ELR (cell line): ENCODE results near the gene SV2B.
"Not testable (repeated sequence)": the region's sequence is repeated elsewhere in the genome, so short reads cannot be mapped to it uniquely, and the experiment has no call there.

Source experiments
- DNase-seq: peaks from one replicate; pipeline ENCODE4 v3.0.0-alpha.2; 2015; ENCODE audit warnings: low read depth

SV2B gene, protein sequence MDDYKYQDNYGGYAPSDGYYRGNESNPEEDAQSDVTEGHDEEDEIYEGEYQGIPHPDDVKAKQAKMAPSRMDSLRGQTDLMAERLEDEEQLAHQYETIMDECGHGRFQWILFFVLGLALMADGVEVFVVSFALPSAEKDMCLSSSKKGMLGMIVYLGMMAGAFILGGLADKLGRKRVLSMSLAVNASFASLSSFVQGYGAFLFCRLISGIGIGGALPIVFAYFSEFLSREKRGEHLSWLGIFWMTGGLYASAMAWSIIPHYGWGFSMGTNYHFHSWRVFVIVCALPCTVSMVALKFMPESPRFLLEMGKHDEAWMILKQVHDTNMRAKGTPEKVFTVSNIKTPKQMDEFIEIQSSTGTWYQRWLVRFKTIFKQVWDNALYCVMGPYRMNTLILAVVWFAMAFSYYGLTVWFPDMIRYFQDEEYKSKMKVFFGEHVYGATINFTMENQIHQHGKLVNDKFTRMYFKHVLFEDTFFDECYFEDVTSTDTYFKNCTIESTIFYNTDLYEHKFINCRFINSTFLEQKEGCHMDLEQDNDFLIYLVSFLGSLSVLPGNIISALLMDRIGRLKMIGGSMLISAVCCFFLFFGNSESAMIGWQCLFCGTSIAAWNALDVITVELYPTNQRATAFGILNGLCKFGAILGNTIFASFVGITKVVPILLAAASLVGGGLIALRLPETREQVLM

DNA sequence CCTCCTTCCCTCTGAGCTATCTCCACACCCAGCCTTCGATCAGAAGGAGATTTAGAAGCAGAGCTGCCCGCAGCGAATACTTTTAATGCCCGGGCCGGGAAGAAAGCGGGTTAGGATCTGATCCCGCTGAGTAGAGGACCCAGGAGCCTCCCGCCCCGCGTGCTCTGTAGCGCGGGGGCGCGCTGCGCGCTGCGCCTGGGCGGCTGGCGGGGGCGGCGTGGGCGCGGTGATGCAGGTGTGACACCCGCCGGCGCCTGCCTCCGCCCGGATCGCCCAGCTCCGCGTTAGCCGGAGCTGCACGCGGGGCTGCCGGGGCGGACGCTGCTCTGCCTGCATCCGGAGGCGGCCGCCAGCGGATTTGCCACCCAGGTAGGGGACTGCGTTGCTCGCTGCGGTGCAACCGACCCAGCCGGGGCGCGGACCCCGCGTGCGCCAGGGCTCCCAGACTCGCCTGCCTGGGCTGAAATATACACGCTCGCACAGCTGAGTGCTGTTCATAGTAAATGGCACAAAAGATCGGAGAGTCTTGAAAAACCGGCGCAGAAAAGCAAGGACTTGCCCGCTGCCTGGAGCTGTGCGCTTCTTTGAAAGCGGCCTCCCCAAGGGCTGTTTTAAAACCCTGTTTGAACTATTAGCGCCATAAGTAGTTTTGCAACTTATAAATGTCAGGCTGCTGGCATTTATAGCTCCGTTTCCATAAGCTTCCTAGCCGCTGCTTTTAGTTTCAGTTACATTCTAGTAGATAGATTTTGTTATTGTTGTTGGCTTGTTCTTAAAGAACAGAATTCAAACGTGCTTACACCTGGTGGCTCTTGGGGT is at the start of gene SV2B:
Gene SV2B (plus strand): TSS at position 263 of the 819 bp plus-strand sequence. CDS start 126,007 bp downstream, outside the sequence.
- DNase-seq: peak; percentile 6

DNA sequence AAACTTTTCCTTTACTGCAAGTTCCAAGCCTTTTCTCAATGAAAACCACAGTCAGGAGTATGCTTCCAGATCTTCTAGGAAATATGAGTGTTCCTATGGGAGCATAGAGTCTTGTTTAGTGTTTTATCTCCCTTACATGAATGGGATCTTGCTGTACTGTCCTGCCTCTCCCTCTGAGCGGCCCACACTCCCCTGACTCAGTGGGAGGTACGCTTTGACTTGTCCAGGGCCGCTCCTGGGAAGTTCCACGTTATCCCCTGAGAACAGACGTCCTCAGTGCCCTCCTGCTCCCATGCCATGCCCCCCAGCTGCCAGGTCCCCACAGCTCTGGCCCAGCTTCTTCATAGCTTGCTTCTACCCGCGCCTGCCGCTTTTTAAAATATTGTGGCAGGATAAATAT is 48.8 kb upstream of the SV2B start:
- no peak for DNase-seq

DNA sequence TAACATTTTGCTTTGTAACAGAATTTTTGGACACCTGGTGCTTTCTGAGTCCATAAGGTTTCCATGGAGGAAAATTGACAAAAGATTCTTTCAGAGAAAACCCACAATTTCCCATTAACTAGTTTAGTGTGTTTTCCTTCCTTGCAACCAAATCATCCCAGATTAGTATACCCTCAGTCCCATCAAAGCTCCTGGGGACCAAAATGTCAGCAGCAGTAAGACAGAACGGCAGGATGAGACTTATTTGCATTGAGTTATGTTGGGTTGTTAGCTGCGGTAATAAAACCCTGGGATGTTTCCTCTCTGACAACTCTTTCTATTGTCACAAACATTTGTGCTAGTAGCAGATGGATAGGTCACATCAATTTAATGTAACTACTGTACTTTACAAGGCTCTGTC is 45.2 kb upstream of the SV2B start:
- DNase-seq: no peak

DNA sequence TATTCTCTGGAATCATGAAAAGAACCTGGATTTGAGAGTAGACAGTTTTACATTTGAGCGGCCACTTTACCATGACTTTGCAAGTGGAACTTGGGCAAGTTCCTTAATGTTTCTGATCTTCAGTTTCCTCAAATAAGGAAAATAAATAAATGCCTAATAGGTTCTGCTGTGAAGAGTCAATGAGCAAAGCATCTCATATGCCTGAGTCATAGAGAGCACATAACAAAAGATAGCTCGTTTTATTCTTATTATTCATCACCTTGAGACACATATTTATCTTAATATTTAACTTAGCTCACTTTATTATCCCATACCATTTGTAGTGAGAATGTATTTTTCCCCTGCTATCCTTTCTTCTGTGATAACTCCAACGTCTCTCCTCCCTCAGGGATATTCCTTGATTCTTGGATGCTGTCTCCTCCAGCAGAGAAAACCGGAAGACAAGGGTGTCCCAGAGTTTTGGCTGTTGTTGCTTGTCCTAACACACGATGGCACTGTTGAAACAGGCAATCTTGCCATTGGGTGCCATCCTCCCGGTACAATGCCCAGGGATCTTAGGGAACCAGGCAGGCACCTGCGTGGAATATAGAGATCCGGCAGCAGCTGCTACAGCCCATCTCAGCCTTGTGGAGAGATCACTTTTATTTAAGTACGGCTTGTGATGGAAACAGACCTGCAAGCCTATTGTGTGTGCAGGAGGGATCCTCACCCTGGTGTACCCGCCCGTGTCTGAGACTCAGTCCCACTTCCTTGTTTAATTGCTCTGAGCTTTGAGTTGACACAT is 44.3 kb upstream of the SV2B start:
- DNase-seq: peak; percentile 73

DNA sequence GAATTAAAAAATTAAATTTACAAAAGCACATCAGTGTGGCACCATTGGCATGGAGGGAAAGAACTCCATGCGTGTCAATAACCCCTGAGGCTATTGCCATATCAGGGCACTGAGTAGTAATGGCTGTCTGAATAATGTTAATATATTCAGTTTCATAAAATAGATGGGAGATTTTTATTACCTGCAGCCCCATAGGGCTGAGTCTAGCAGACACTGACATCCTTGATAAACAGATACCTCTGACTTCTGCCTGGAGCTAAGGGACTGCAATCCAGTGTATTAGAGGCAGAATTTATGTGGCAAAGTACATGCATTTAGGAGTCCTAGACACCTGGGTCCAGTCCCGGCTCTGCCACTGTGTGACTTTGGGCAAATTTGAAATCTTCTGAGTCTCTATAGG is 38.8 kb upstream of the SV2B start:
- no peak for DNase-seq

DNA sequence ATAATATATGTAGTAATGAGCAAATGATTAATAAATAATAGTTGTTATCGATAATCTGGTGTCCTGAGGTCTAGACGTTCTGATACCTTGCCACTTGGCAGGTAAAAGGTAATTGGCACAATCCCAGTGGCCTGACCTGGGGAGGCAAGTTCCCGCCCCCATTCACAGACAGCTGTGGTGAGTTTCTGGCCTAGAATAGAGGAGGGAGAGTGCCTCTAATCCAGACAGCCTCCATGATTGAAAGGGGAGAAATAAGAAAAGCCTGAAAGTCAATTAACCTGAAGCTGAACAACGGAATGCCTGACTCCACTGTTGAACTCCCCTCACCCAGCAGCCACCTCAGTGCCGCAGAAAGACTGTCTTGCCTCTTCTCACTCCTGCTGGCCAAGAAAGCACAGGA is 38.1 kb upstream of the SV2B start:
- no peak for DNase-seq

DNA sequence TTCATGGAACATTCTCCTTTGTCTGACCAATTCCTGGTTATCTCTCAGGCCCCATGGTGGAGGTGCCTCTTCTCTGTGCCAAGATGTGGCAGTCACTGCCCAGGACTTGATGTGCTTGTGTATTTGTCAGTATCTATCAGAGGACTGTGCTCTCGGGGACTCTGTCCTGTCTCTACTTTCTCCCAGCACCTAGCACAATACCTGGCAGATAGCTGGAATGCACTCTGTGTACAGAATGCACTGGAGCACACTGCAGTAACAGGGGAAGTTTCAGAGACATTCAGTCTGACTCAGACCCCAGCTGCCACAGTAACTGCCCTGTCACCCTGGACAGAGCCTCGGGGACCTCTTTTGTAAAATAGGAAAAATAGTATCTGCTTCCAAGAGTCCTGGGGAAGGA is 34.6 kb upstream of the SV2B start:
- no peak for DNase-seq

DNA sequence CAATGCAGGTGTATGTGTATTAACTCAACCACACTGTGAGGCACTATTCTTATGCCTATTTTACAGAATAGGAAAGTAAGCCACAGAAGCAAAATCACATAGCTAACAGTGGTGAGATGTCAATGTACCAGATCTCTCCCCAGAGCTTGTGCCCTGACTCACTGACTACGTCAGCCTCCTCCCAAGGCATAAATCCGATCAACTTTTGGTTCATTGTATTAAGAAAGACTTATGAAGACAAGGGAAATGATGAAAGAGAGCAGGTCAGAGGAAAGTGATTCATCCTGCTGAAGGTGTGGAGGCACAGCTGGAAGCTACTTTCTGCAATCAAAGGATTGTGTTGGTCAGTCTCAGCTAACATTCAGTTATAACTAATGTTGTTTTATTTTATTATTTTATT is 33.0 kb upstream of the SV2B start:
- peak; percentile 72 for DNase-seq

DNA sequence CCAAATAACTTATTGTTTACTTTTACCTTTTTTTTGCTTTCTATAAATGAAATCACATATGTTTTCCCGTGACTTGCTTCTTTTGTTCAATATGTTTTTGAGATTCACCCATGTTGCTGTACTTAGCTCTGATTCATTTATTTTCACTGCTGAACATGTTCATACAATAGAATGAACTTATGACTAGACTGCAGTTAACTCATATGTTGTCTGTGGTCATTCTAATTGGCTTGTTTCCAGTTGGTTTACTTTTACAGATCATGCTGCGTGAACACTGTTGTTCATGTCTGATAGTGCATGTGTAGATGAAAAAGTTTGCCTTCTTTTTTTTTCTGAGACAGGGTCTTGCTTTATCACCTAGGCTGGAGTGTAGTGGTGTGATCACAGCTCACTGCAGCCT is 31.6 kb upstream of the SV2B start:
- DNase-seq: peak; percentile 4

DNA sequence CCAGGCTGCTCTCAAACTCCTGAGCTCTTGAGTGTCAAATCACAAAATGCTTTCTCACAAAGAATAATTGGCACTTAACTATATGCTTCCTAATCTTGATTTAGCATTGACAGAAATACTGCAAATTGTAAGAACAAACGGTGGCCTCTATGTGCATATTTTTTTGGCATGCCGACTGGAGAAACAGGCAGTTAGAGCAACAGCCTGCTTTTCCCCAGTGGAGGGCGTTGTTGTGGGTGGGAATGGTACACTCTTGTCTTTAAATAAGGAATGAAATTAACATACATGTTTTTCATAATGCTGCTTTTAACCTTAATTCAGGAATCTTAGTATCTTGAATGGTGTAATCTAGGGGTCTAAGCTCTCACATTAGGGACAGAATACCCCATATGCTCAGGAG is 31.1 kb upstream of the SV2B start:
- peak; percentile 6 for DNase-seq

DNA sequence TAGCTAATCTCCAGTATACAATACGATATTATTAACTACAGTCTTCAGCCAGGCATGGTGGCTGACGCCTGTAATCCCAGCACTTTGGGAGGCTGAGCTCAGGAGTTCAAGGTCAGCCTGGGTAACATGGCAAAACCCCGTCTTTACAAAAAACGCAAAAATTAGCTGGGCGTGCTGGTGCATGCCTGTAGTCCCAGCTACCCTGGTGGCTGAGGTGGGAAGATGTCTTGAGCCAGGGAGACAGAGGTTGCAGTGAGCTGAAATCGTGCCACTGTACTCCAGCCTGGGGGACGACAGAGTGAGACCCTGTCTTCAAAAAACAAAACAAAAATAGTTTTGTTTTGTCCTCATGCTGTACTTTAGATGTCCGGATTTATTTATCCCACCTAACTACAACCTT is 29.2 kb upstream of the SV2B start:
- DNase-seq: no peak

DNA sequence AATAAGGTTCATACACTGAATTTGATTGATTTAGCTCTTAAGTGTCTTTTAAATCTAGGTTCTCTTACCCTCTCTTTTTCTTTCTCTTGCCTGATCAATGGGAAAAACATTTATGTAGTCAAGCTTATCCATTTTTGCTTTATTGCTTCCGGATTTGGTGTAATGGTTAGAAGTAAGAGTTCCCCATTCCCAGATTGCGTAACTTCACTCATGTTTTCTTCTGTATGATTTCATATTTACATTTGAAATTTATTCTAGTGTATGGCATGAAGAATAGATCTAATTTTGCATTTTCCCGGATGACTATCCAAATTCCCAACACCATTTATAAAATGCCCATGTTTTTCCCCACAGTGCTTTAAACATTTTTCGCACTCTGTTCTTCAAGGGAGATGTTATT is 27.9 kb upstream of the SV2B start:
- DNase-seq: no peak

DNA sequence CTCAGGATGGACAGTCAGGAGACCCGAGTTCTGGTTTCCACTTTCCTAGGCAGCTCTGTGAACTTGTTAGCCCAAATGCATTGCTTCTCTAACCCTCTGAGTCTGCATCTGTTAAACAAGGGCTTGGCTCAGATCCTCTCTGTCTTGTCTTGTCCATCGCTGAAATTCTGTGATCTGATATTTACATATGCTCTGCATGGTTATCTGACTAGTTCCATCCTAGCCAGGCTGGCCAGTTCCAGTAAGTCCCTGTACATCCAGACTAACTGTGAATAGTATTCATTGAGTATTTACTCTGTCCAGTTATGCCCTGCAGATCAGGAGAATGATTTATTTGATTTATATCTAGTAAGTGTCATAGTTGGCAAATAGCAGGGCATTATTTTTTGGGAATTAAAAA is 27.0 kb upstream of the SV2B start:
- DNase-seq: no peak

DNA sequence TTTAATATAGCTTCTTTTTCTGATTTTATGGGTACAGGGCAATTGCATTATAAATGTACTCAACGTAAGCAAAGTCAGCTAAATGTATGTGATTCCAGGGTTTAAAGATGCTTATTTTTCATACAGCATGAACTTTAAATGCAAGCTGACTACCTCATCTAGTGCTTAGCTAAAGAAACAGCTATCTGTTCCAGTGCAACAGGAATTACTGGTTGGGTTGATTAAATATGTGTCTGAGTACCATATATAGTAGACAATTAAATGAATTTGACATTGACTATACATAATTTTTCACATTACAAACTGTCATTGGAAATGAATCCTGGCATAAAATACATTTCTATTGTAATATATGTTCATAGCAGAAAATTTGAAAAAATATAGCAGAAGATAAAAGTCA is 26.3 kb upstream of the SV2B start:
- DNase-seq: no peak

DNA sequence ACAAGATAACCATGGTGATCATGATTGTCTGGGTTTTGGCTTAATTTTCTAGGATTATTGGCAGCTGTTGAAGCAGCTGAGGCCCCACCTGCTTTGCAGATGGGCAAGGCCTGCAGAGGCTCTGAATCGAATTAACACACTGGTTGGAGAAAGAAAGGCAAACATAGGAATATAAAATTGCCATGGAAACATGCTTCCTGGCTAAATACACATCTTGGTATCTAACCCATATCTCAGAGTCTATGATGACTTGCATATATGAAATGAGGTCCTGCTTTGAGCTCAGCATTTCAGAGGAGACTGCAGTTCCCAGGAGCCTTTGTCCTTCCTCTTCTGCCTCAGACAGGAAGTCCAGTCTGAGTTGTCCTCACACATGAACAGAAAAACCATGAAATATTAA is 24.3 kb upstream of the SV2B start:
- DNase-seq: no peak

DNA sequence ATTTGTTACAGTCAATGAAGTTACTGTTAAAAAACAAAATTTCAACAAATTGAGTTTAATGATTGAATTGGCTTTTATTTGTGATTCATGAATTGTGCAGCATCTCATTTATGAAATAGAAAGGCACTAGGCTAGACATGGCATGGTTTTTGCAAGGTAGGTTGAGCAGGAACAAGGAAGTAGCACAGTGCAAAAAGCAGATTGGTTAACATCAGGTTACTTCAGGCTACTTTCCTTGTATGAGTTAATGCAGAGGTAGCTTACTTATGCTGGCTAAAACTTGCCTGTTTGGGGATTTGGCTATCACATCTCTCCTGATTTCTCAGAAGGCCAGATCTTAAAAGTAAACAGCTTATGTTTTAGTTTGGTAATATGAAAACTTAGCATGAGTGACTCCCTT is 23.0 kb upstream of the SV2B start:
- DNase-seq: no peak

DNA sequence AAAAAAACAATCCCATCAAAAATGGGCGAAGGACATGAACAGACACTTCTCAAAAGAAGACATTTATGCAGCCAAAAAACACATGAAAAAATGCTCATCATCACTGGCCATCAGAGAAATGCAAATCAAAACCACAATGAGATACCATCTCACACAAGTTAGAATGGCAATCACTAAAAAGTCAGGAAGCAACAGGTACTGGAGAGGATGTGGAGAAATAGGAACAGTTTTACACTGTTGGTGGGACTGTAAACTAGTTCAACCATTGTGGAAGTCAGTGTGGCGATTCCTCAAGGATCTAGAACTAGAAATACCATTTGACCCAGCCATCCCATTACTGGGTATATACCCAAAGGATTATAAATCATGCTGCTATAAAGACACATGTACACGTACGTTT is 6.2 kb upstream of the SV2B start:
- not testable (repeated sequence) for DNase-seq

DNA sequence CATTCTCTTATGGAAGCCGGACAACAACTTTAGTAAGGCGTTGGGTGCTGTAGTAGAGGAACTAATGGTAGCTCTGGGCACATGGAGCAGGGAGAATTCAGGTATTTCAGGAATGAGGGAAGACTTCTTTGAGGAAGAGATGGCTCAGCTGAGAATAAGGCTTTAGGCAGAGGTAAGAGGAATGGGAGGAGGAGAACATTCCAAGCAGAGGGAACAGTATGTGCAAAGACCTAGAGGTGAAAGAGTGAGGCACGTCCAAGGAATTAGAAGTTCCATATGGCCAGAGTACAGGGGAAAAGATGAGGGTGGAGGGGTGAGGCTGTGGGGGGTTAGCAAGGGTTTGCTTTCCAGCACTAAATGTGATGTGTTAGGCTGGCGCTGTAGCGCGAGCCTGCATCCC is 1.6 kb upstream of the SV2B start:
- no peak for DNase-seq

DNA sequence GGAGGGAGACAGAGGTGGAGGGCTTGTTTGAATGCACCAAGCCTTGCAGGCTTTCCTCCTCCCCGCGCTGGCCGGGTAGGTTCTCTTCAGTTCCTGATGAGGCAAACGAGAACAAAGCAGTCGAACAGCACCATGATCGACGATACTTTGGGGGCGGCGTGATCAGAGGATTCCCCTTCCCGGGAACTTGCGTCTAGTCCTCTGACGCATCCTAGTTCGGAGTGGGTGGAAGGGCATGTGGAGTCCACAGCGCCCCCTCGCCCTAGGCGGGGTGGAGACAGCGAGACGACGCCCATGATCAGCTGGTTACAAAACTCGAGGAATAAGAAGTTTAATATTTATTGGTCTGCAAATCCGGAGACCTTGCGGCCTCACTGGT is 452 bp upstream of the SV2B start:
- DNase-seq: peak; percentile 36

DNA sequence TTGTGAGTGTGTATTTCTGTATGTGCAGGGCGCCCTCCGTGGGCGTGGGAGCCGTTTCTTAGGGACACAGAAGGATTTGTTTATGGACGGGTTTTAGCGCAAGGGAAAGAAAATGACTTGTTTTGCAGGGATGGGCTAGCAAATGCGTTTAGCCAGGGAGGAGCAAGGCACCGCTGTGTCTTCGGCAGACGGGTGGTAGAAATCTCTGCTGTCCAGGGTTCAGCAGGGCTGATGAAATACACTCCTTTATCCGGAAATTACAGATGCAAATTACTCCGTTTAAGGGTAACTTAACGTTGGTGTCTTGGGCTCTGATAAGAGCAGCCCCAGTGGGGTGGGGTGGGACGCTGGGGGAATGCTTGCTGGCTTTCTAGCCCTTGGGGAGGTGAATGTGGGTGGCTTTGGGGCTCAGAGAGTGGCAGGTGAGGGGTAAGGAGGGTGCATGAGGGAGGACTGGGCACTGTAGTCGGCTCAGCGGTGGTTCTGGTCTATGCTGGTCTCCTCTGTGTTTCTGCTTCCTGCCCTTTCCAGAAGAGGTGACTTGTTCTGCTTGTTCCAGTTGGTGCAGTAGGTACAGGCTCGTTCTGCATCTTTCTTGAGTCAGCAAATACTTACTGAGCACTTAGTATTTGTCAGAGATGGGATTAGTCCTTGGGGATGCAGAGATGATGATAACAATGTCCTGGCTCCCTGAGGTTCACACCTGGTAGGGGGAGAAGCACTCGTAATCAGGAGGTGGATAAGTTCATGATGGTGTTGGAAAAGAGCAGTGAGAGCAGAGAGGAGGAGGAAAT is 954 bp downstream of the SV2B start:
- DNase-seq: no peak

DNA sequence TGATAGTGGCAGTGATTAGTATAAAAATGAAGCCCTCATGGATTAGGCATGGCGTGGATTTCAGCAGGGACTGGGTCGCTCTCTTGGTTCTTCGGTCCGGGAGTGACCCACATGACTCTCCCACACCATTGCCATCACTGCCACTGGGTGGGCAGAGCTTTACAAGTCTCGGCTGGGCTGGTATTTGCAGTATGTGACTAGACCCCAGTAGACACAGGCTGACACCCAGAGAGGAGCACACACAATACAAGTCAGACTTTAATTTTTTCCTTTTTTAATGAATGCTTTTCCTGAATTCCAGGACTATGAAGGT is 1.5 kb downstream of the SV2B start:
- no peak for DNase-seq
